IPS-NIHi7 (cell line): ENCODE data around the gene ZNF148.

Experiments
- DNase-seq: peaks from one replicate; pipeline ENCODE4 v3.0.0; 2012; ENCODE audit warnings: mixed read lengths; ENCODE audit errors: extremely low spot score

Gene ZNF148

DNA sequence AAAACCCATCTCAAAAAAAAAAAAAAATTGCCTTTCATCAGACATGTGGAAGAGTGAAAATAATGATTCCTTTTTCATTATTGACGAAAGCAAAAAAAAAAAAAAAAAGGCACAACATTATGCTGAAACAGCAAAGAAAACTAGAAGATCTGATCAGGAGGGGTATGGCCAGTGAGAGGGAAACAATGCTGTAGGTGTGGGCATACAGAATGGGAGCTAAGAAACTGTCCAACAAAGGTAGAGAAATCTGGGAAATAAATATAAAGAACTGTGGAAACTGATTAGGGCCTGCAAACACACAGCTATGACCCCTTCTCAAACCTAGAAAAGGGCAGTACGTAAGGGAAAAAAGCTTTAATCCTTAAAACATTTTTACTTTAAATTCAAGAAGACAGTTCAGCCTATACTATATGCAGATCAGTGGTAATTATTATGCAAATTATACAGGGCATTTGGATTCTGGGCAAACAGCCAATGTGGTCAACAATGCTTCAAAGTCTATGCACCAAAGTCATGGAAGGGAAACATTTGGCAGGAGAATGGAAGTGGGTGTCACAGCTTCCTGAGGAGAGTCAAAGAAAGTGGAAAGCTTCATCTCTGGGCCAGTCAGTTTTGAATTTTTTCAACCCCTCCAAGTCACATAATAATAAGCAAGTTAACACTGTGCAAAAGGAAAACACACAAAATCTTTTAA is 94.3 kb downstream of the ZNF148 start:
- no peak for DNase-seq

DNA sequence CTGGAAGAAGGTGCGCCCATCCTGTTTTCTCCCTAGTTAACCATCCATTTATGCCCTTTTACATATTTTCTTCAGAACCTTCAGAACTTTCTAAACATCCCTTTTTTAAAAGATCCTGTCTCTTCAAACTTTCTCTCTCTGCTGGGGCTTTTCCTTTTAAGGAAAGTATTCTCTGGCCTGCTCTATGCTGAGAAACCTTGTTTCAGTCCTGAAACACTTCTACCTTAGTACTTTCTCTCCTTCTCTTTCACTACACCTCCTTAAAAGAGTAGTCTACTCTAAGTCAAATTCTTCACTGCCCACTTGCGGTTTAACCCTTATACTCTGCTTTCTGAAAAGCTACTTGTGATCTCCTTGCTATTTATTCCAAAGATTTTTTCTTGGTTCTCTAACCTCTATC is 97.0 kb downstream of the ZNF148 start:
- no peak for DNase-seq

DNA sequence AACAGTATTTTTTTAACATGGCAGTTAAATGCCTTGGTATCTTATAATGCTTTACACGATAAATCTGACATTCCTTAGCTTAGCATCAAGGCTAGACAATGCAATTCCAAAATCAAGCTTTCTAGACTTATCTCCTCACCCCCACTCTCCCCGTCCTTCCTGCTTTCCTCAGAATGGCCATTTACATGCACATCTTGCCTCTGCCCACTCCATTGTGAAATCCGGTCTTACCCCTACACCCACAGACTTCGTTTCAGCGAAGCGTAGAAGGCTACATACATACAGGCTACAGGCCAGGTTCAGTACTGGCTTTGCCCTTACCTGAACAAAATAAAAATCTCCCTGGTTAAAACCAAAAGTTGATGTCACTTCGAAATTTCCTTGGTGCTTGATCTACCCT is 104.0 kb downstream of the ZNF148 start:
- peak; percentile 19 for DNase-seq

DNA sequence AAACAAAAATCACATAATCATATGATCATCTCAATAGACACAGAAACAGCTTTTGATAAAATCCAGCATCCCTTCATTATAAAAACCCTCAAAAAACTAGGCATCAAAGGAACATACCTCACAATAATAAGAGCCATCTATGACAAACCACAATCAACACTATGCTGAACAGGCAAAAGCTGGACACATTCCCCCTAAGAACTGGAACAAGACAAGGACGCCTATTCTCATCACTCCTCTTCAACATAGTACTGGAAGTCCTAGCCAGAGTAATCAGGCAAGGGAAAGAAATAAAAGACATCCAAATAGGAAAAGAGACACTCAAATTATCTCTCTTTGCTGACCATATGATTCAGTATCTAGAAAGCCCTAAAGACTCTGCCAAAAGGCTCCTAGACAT is 107.7 kb downstream of the ZNF148 start:
- DNase-seq = no peak

DNA sequence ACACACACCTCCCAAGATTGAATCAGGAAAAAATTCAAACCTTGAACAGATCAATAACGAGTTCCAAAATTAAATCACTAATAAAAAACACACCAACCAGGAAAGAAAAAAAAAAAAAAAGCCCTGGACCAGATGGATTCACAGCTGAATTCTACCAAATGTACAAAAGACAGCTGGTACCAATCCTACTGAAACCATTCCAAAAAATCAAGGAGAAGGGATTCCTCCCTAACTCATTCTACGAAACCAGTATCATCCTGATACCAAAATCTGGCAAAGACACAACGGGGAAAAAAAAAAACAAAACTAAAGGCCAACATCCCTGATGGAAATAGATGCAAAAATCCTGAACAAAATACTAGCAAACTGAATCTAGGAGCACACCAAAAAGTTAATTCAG is 108.2 kb downstream of the ZNF148 start:
- DNase-seq = no peak

DNA sequence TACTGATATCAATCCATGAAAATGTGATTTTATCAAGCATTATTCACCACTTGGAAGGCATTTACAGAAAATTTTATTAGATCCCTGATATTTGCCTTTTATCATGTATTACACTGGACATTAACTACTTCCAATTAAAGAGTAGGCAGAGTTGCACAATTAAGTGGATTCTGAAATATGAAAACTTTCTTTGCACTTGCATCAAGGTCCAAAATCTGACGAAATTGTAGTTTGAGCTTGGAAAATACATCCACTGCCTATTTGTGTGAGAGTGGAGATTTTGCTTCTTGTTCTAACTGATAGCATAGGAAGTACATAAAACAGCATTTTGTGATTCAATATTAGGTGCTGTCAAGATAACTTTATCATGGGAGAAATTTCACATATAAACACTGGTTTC is 113.0 kb downstream of the ZNF148 start:
- DNase-seq = no peak

DNA sequence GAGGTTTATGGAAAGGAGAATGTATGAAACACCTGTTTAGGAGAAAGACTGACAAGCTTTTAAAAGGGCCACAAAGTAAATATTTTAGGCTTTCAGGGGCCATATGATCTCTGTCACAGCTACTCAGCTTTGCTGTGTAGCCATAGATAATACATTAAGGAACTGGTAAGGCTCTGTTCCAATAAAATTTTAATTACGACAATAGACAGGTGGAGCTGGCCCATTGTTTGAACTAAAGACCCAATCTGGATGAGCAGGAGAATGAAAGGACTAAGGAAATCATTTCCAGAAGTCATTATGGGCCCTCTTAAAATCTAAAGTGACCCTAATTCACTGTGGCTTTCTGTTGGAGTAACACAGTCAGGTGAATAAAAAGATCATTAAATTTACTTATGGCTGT is 114.1 kb downstream of the ZNF148 start:
- no peak for DNase-seq

DNA sequence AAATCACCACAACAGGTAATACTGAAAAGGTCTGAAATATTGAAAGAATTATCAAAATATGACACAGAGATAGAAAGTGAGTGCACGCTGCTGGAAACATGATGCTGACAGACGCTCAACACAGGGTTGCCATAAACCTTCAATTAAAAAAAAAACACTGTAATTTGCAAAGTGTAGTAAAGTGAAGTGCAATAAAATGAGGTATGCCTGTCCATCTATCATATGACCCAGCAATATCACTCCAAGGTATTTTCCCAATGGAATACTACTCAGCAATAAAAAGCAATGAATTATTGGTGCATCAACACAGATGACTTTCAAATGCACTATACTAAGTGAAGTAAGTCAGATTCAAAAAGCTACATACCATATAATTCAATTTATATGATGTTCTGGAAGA is 115.0 kb downstream of the ZNF148 start:
- no peak for DNase-seq

DNA sequence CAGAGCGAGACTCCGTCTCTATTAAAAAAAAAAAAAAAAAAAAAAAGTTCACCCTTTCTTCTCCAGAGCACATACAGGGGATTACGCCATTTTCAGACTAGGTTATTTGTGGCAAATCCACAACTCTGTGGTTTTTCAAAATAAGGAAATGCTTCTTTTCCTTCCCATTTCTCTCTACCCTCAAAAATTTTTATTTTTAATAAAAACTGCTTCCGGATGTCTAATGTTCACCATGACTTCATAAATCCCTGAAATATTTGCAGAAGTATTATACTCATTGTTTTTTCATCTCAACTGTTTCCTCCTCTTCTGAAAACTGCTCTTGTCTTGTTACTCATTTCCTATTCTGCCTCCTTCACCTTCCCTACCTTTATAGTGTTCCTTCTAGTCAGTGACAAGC is 117.6 kb downstream of the ZNF148 start:
- no peak for DNase-seq

DNA sequence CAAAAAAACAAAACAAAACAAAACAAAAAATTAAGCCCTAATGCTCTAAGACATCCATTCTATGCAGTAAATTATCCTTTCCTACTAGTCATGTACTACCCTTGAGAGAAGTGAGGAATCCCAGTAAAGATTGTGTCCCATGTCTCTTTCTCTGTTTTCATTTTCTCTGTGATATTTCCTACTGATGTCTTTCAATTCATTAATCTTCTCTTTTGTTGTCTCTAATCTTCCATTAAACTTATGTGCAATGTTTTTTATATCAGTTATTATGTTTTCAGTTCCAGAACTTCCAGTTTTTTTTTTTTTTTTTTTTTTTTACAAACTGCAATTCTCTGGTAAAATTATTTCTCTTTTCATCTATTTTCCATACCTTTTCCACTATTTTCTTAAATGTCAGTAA is 118.5 kb downstream of the ZNF148 start:
- DNase-seq = no peak

DNA sequence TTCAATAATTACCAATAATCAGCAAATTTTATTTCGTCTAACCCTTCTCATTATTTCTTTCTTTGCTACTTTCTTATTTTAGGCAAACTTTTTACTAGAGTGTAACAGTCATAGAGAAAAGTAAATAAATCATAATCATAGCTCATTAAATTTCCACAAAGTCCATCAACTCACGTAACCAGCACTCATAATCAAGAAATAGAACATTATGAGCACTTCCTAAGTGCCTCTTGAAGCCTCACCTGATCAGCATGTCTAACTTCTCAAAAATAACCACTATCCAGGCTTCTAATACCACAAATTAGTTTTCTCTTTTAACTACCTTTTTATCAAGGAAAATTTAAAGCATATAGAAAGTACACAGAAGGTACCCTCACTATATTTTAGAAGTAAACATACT is 124.2 kb downstream of the ZNF148 start:
- DNase-seq = no peak

DNA sequence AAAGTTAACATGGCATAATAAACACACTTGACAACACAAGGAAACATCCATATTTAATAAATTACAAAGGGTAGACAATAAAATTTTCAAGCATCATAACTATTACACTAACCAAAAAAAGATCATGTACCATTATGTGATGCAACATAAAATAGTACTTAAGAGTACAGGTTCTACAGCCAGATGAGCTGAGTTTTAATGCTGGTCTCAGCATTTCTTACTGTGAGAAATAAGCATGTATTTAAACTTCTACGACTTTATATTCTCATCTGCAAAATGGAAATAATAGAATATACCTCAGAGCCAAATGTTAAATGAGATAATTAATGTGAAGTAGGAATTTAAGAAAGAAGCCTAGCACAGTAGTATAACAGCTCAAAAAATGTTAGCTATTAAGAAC is 128.9 kb downstream of the ZNF148 start:
- no peak for DNase-seq

DNA sequence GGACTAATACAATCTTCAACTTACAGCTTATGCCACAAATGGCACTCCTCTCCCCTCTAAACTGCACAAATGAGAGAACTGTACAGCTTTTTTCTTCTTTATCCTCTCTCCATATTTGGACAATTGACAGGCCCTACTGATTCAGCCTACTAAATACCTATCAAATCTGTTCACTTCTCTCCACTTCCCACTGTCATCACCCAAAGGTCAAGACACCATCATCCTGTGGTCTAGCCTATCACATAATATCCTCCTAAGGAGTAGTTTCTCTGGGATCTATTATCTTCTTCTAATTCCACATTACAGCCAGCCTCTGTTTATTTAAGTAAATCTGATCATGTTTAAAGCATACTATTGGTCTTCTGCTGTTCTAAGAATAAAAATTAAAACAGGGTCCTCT is 129.6 kb downstream of the ZNF148 start:
- no peak for DNase-seq

DNA sequence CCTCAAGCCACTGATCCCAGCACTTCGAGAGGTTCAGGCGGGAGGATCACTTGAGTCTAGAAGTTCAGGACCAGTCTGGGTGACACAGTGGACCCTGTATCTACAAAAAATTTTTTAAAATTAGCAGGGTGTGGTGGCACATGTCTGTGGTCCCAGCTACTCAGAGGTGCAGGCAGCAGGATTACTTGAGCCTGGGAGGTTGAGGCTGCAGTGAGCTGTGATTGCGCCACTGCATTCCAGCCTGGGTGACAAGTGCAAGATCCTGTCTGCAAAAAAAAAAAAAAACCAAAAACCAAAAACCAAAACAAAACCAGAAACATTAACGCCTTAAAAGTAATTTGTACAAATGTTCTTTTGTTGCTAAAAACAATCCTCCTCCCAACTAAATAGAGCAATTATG is 134.6 kb downstream of the ZNF148 start:
- no peak for DNase-seq

DNA sequence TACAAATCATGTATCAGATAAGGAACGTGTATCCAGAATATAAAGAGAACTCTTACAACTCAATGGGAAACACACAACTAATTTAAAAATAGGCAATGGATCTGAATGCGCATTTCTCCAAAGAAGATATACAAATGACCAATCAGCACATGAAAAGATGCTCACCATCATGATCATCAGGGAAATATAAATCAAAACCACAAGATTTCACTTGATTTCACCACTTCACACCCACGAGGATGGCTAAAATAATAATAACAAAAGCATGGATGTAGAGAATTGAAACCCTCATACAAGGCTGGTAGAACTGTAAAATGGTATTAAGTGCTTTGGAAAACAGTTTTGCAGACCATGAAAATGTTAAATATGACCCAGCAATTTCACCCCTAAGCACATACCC is 135.9 kb downstream of the ZNF148 start:
- no peak for DNase-seq

DNA sequence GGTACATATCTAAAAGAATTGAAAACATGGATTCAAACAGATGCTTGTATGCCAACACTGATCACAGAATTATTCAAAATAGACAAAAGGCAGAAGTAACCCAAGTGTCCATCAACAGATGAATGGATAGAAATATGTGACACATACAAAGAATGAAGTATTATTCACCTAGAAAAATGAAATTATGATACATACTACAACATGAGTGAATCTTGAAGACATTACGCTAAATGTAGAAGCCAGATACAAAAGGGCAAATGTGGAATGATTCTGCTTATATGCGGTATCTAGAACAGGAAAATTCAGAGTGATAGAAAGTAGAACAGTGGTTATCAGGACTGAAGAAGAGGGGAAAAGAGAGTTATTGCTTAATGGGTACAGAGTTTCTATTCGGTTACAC is 136.4 kb downstream of the ZNF148 start:
- no peak for DNase-seq

DNA sequence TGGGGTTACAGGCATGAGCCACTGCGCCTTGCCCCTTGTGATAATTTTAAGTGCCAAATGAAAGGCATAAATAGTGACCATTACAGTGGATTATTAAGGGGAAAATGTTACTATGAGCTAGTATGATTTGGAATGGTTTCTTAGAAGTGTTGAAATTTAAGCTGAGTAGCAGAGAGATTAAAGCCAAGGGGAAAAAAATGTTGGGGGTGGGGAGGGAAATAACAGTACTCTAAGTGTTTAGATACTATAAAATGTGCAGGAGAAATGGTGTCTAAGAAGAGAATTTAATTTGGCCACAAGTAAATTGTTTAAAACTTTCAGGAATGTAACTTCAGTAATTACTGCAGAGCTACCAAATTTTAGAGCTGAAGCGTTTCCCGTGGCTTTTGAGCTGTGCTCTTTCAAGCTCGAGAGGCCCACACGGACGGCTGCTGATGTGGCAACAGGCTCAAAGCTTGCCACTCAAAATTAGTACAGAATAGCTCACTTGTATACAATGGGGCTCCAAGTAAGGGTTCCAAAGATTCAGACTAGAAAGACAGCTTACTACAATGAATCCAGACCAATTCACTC is 138.7 kb downstream of the ZNF148 start:
- no peak for DNase-seq

DNA sequence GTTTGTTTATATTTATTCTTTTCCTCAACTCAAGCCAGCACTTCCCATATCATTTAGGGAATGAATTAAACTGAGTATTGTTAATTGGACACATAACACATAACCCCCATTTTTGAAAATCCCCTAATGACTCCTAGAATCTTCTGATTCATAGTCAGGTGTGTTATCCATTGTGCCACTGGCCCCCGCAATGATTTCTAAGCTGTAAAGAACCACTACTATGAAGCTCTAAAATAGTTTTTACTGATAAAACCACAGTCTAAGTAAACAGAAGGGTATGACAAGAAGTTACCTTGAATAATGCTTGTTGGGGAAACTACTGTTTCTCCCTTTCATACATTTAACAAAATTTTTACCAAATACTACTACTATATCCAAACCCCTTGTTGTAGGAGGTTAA is 140.3 kb downstream of the ZNF148 start:
- no peak for DNase-seq

DNA sequence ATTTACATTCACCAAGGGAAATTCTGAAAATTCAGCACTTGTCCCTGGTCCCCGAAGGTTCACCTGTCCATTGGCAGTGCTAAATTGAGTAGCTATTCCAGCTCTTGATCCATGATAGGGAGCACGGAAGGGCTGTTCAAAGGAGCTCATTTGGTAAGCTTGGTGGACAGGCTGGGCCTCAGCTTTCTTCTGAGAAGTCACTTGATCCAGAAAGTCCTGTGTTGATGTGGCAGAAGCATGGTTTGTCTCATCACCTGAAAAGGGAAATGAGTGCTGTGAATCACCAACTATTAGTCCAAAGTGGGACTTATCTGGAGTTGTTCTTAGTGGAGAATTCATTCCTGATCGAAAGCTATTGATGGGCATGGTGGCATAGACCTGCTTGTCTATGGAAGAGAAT is 142.7 kb downstream of the ZNF148 start:
- DNase-seq = no peak

DNA sequence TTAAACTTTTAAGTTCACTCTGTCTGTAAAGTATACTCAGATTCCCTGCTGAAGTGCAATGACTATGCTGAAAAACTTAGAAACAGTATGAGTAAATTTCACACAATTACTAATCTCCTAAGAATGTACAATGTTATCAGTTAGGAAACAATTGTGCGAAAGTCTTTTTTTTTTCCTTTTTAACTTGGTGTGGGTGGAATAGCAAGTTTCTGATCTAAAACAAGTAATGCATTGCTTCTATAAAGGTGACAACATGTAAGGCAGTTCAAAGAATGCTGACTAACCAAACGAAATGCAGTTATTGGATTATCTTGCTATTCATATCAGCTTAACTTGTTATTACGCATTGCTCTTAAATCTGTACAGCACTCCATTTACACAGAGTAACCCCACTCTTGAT is 143.2 kb downstream of the ZNF148 start:
- DNase-seq = no peak

DNA sequence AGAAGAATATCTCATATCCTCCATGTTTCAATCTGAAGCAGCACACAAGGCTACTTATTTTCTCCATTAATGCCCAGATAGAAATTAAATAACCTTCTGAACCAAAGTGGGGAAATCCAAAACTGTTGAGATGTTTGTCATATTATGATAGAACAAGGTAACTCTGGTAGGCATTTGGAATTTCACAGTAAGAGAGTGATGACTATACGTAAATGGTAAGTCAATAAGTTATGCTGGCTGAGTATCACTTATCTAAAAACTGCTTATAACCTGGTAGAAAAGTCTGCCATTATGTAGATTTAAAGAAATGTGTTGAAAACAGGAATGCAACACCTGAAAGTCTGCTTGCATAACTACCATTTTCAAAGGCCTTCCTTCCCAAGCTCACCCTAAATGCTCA is 145.4 kb downstream of the ZNF148 start:
- no peak for DNase-seq

DNA sequence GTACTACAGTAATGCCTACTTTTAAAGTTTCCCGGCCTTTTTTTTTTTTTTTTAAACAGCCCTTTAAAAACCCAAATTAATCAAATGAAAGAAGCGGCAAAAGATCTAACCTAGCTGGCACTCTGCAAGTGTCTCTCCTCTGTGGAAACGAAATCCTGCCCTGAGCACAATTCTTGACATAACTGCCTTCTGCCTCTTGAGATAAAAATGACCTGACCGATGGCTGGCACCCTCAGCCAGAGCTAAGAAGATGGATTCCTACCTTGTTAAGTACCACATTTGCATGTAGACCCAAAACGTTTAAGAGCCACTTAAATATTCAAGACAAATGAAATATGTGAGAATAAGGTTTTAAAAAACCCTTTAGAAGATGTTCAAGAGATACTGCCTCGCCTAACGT is 146.0 kb downstream of the ZNF148 start:
- DNase-seq = no peak

DNA sequence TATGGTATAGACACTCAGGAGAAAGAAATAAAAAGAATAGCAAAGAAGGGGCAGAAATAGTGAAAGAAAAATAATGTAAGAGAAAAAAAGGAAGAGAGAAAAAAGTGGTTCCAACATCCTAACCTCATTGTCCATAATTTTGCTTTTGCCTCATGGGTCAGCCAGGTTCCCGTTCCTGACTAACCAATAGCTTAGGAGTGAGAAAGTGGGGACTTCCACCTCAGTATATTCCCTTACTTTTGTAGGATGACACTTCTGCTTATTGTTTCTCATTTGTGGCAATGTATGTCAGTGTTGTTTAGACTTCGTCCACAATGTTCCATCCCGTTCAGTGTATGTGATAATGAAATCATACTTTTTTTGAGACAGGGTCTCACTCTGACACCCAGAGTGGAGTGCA is 153.3 kb downstream of the ZNF148 start:
- DNase-seq = no peak
